Endothelial cell of umbilical vein (primary cell): ENCODE results near the gene FAM131C. TPM values are rescaled to one million over a fixed set of nuclear protein-coding genes. Genes with fewer than 3 reads are reported as not detected.

Experiments used
- BruUV-seq: library from RNA; stranded (reverse); fragments of 400-500 nt; replicated peaks from 2 replicates; lab custom pipeline; 2021; lab: Mats Ljungman, UMichigan
- CTCF ChIA-PET: fragments of 300-600, 350-600 bp; sonication (Branson Sonifier 250); formaldehyde crosslinking; loops from one replicate; lab custom pipeline; 2021; ENCODE audit warnings: antibody characterized with exemption, inconsistent platforms; lab: Charles Lee
- POLR2A ChIA-PET: fragments of 300-600, 350-600 bp; sonication (Branson Sonifier 250); formaldehyde crosslinking; loops from one replicate; lab custom pipeline; 2021; ENCODE audit warnings: antibody characterized with exemption, inconsistent platforms; lab: Charles Lee
- DNase-seq: peaks from one replicate; pipeline ENCODE4 v3.0.0-alpha.2; 2011; ENCODE audit warnings: low read depth, low spot score
- FAIRE-seq: peaks from 2 replicates; lab custom pipeline; 2011; peaks lifted over from hg19 to GRCh38; lab: Jason Lieb, UNC
- H2AFZ ChIP-seq: 2 replicates; pipeline ENCODE4 v1.6.0; 2012; ENCODE audit warnings: low read depth, low read length, control low read depth, inconsistent platforms
- H3K27ac ChIP-seq: 2 replicates; pipeline ENCODE4 v1.5.1; 2011; ENCODE audit warnings: low read depth, mild to moderate bottlenecking, control low read depth, low read length, moderate library complexity; ENCODE audit not compliant: insufficient read depth
- H3K27me3 ChIP-seq, 2 experiments: 2 replicates each; pipeline versions ENCODE4 v1.6.0 to v1.6.1; 2011; ENCODE audit warnings: low read length in 2 of 2, mixed read lengths in 1 of 2; ENCODE audit not compliant: control insufficient read depth in 2 of 2, insufficient read depth in 2 of 2
- H3K36me3 ChIP-seq, 2 experiments: 2 replicates in 1 of 2; 3 replicates in 1 of 2; pipeline ENCODE4 v1.5.1; 2011; ENCODE audit warnings: low read length in 2 of 2, mild to moderate bottlenecking in 1 of 2, moderate library complexity in 1 of 2; ENCODE audit not compliant: control insufficient read depth in 2 of 2, insufficient read depth in 2 of 2; ENCODE audit errors: extremely low read depth in 1 of 2
- H3K4me1 ChIP-seq: 3 replicates; pipeline ENCODE4 v1.5.1; 2011; ENCODE audit warnings: mild to moderate bottlenecking, low read length; ENCODE audit not compliant: control insufficient read depth, insufficient read depth; ENCODE audit errors: extremely low read depth
- H3K4me2 ChIP-seq: 2 replicates; pipeline ENCODE4 v1.6.1; 2011; ENCODE audit warnings: low read length, control low read depth, mixed read lengths; ENCODE audit not compliant: insufficient read depth
- H3K4me3 ChIP-seq, 3 experiments: fragments of 200-600 bp in 1 of 3; sonication (generic), shearing (Covaris generic) in 1 of 3; replicated peaks in 1 of 3; 2 replicates each; pipeline ENCODE4 v1.5.1; 2011 to 2016; ENCODE audit warnings: control low read depth in 3 of 3, low read length in 3 of 3, mild to moderate bottlenecking in 2 of 3, inconsistent platforms in 1 of 3, low read depth in 1 of 3, moderate library complexity in 1 of 3; ENCODE audit not compliant: insufficient read depth in 1 of 3
- H3K79me2 ChIP-seq: 2 replicates; pipeline ENCODE4 v1.6.0; 2012; ENCODE audit warnings: low read length, inconsistent platforms; ENCODE audit not compliant: control insufficient read depth, insufficient read depth
- H3K9ac ChIP-seq: replicated peaks from 2 replicates; pipeline ENCODE3; 2011; ENCODE audit warnings: low read length, control low read depth; ENCODE audit not compliant: insufficient read depth; ENCODE audit errors: extremely low read depth
- H3K9me1 ChIP-seq: replicated peaks from 3 replicates; pipeline ENCODE4 v1.6.0; 2011; ENCODE audit warnings: mild to moderate bottlenecking, low read length; ENCODE audit not compliant: control insufficient read depth, insufficient read depth; ENCODE audit errors: extremely low read depth
- H3K9me3 ChIP-seq: replicated peaks from 2 replicates; pipeline ENCODE4 v1.5.1; 2012; ENCODE audit warnings: low read length, inconsistent platforms; ENCODE audit not compliant: control insufficient read depth, insufficient read depth
- H4K20me1 ChIP-seq: replicated peaks from 2 replicates; pipeline ENCODE3; 2011; ENCODE audit warnings: mild to moderate bottlenecking, low read length; ENCODE audit not compliant: control insufficient read depth, insufficient read depth; ENCODE audit errors: extremely low read depth
- CTCF ChIP-seq, 2 donors: IDR thresholded peaks; 1 replicate in 1 of 2; 2 replicates in 1 of 2; pipeline ENCODE4 v1.5.1; 2011; ENCODE audit warnings: low read length in 2 of 2, mild to moderate bottlenecking in 2 of 2, moderate library complexity in 2 of 2, control low read depth in 1 of 2, inconsistent platforms in 1 of 2, low read depth in 1 of 2; ENCODE audit not compliant: insufficient read depth in 1 of 2; ENCODE audit errors: extremely low read depth in 1 of 2
- GATA2 ChIP-seq: IDR thresholded peaks from 2 replicates; pipeline ENCODE4 v1.7.0; 2011; ENCODE audit warnings: low read depth, mild to moderate bottlenecking, moderate library complexity, mixed read lengths, low read length; ENCODE audit not compliant: insufficient read length, insufficient read depth
- MYC ChIP-seq: IDR thresholded peaks from one replicate; pipeline ENCODE4 v1.6.1; 2011; ENCODE audit warnings: mild to moderate bottlenecking, low read depth, low read length
- POLR2A ChIP-seq: IDR thresholded peaks from 2 replicates; pipeline ENCODE4 v1.6.1; 2012; ENCODE audit warnings: low read depth, mild to moderate bottlenecking, control low read depth, low read length
- POLR2AphosphoS5 ChIP-seq: IDR thresholded peaks from 2 replicates; pipeline ENCODE4 v1.6.1; 2012; ENCODE audit warnings: low read depth, mild to moderate bottlenecking, control low read depth, low read length, moderate library complexity; ENCODE audit not compliant: insufficient read depth
- dilution Hi-C: fragments of 300-500 bp; cut with MboI; formaldehyde crosslinking; loops from one replicate; pipeline ENCODE4 v1.15.0; 2019; ENCODE audit warnings: low sequenced_read_pairs; ENCODE audit not compliant: extremely low pct_ligation_motif_present
- intact Hi-C: fragments of 100-400 bp; cut with micrococcal nuclease; formaldehyde crosslinking; loops from one replicate; pipeline ENCODE4 v1.10.0; 2022
- polyA plus RNA-seq, 4 experiments: library from polyadenylated mRNA; depleted of rRNA in 3 of 4; stranded (reverse) in 3 of 4; unstranded in 1 of 4; fragments of >200 nt; gene quantifications; 2 replicates each; pipeline versions ENCODE4 v1.2.1 to v1.2.3, GENCODE V29; 2011 to 2012; ENCODE audit warnings: missing spikeins in 1 of 4
- total RNA-seq: library from RNA; stranded (reverse); gene quantifications from 2 replicates; pipeline ENCODE4 v1.2.3, GENCODE V29; 2021

Gene FAM131C
- total and polyA plus RNA-seq, 2 donors (not counting 3 experiments of a cell fraction or from before 2014, with no cell fraction given) = 0.23 TPM; not detected in 1

DNA sequence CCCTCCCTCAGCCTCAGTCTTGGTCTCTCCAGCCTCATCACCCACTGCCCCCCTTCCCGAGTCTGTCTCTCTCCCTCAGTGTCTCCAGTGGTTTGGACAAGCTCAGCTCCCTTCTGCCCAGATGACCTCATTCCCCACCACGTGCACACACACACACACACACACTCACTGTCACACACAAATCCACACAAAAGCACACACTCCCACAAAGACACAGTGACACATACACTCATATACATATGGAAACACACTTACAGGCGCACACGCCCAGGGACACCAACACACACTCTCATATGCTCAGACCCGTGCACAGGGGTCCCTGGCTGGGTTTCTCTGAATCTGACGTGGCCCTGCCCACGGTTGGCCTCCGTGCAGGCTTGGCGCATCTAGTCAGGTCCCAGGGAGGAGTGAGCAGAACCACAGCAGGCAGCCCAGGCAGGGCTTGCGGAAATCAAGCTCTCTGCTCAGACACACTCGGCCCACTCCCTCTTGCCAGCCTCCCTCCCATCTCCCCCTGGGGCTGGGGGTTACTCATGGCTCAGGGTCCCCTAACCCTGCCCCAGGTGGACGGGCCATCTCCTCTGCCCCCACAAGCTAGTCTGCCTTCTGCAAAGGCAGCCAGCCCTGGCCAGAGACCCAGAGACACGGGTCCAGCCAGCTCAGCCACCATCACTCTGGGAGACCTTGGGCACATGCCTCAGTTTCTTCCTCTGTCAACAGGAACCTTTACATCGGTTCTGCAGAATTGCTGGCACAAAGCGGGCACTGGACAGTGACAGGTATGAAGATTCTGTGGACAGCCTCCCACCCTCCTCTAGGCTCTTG is 38.5 kb upstream of the FAM131C start:
- intact Hi-C loops (no loop called here), dilution Hi-C loops (no loop called here)
- POLR2A ChIA-PET = no interaction called here

More for the DNA sequence above, 38.5 kb upstream of the FAM131C start:
- H3K4me1 ChIP-seq = peaks cover 3% of the 10 kb centered on the region
- H3K4me2 ChIP-seq = no peak overlapping the region
- H3K9ac ChIP-seq = no peak overlapping the region
- no peaks in the 10 kb centered on the region for H3K36me3 ChIP-seq
- no TSS peak for BruUV-seq
- H3K9me1 ChIP-seq = no peaks in the 10 kb centered on the region
- FAIRE-seq (no peak), DNase-seq (no peak)
- H3K27ac ChIP-seq = no peak overlapping the region
- CTCF ChIA-PET = interaction anchor here (1.3 to 1.9 kb wide), 2 partner anchors 14 to 30 kb away, joined by 3 to 6 read pairs; no protein-coding TSS in a partner anchor
- H4K20me1 ChIP-seq = no peaks in the 10 kb centered on the region
- H3K79me2 ChIP-seq = no peaks in the 10 kb centered on the region
- H3K27me3 ChIP-seq = no peaks in the 10 kb centered on the region
- H3K9me3 ChIP-seq = peaks cover 2% of the 10 kb centered on the region
- H3K4me3 ChIP-seq = no peak overlapping the region
- no peak overlapping the region for H2AFZ ChIP-seq
- TF ChIP-seq CTCF (IDR thresholded peaks at IDR 0.05; ENCODE audit: extremely low read depth in 1 of 2, insufficient read depth in 1 of 2, low read depth in 1 of 2, low read length in 2 of 2) = no peak
- no peak for TF ChIP-seq POLR2AphosphoS5
- no peak for TF ChIP-seq POLR2A
- no peak for TF ChIP-seq MYC
- no peak for TF ChIP-seq GATA2
